HEK293 (cell line): Measurements from ENCODE around the gene CAPN5.

Source experiments
- CTCF ChIA-PET: fragments of 350-600 bp; formaldehyde crosslinking; extraction: SDS; loops from one replicate; lab custom pipeline; 2021; ENCODE audit warnings: antibody characterized with exemption; lab: Yijun Ruan, JAX
- POLR2A ChIA-PET: fragments of 300-600 bp; formaldehyde crosslinking; extraction: SDS; loops from one replicate; lab custom pipeline; 2020; ENCODE audit warnings: antibody characterized with exemption, inconsistent platforms; lab: Yijun Ruan, JAX
- H3K27ac ChIP-seq: fragments of 200-500 bp; sonication (Bioruptor generic); 2 replicates; pipeline ENCODE4 v1.5.1; 2014; ENCODE audit warnings: low read depth, low read length, control low read depth, inconsistent platforms; ENCODE audit errors: extremely low read depth
- H3K36me3 ChIP-seq, 2 experiments: fragments of 200-500 bp in 1 of 2; sonication (Bioruptor generic) in 1 of 2; 1 replicate in 1 of 2; 2 replicates in 1 of 2; pipeline ENCODE4 v1.5.1; 2014 to 2017; ENCODE audit warnings: inconsistent platforms in 2 of 2, low read length in 2 of 2; ENCODE audit not compliant: control insufficient read depth in 2 of 2, insufficient read depth in 1 of 2
- H3K4me1 ChIP-seq: fragments of 200-500 bp; sonication (Bioruptor generic); 2 replicates; pipeline ENCODE4 v1.5.1; 2014; ENCODE audit warnings: mild to moderate bottlenecking, low read length, inconsistent platforms; ENCODE audit not compliant: control insufficient read depth, insufficient read depth
- H3K4me3 ChIP-seq: 2 replicates; pipeline ENCODE4 v1.5.1; 2011; ENCODE audit warnings: low read depth, mild to moderate bottlenecking, control low read depth, low read length, moderate library complexity
- H3K9me3 ChIP-seq: fragments of 200-500 bp; sonication (Bioruptor generic); 2 replicates; pipeline ENCODE4 v1.5.1; 2014; ENCODE audit warnings: low read depth, low read length, inconsistent platforms; ENCODE audit not compliant: control insufficient read depth, insufficient read depth
- GLI2 ChIP-seq: fragments of 450-650 bp; formaldehyde crosslinking; IDR thresholded peaks from 2 replicates; pipeline ENCODE4; 2017; ENCODE audit warnings: missing biosample characterization, missing genetic modification characterization, low read depth, borderline replicate concordance
- INSM2 ChIP-seq: fragments of 450-650 bp; formaldehyde crosslinking; IDR thresholded peaks from 2 replicates; pipeline ENCODE4 v1.5.1; 2016; ENCODE audit warnings: missing biosample characterization, missing genetic modification characterization
- KLF16 ChIP-seq: fragments of 450-650 bp; formaldehyde crosslinking; IDR thresholded peaks from 2 replicates; pipeline ENCODE4 v1.5.1; 2017; ENCODE audit warnings: missing biosample characterization, missing genetic modification characterization
- KLF7 ChIP-seq: fragments of 450-650 bp; formaldehyde crosslinking; IDR thresholded peaks from 2 replicates; pipeline ENCODE4 v1.5.1; 2016; ENCODE audit warnings: missing biosample characterization, missing genetic modification characterization, borderline replicate concordance
- KLF9 ChIP-seq: fragments of 450-650 bp; formaldehyde crosslinking; IDR thresholded peaks from 2 replicates; pipeline ENCODE4 v1.5.1; 2016; ENCODE audit warnings: missing biosample characterization, missing genetic modification characterization, low read depth
- TCF7L2 ChIP-seq: IDR thresholded peaks from 2 replicates; pipeline ENCODE4 v1.6.1; 2011; ENCODE audit warnings: low read depth, mild to moderate bottlenecking, inconsistent platforms, low read length, moderate library complexity, borderline replicate concordance
- YY2 ChIP-seq: fragments of 450-650 bp; formaldehyde crosslinking; IDR thresholded peaks from 2 replicates; pipeline ENCODE4 v1.5.1; 2016; ENCODE audit warnings: missing biosample characterization, missing genetic modification characterization
- ZBTB17 ChIP-seq: fragments of 450-650 bp; formaldehyde crosslinking; IDR thresholded peaks from 2 replicates; pipeline ENCODE4 v1.5.1; 2016; ENCODE audit warnings: missing biosample characterization, missing genetic modification characterization
- ZNF16 ChIP-seq: fragments of 450-650 bp; formaldehyde crosslinking; IDR thresholded peaks from 2 replicates; pipeline ENCODE4 v1.5.1; 2016; ENCODE audit warnings: low read depth, missing biosample characterization, missing genetic modification characterization
- ZNF26 ChIP-seq: fragments of 450-650 bp; formaldehyde crosslinking; IDR thresholded peaks from 2 replicates; pipeline ENCODE4 v1.5.1; 2016; ENCODE audit warnings: missing biosample characterization, missing genetic modification characterization
- ZNF292 ChIP-seq: fragments of 450-650 bp; formaldehyde crosslinking; IDR thresholded peaks from 2 replicates; pipeline ENCODE4 v1.5.1; 2016; ENCODE audit warnings: low read depth, missing biosample characterization, missing genetic modification characterization, borderline replicate concordance
- ZNF473 ChIP-seq: fragments of 450-650 bp; formaldehyde crosslinking; IDR thresholded peaks from 2 replicates; pipeline ENCODE4 v1.5.1; 2017; ENCODE audit warnings: missing biosample characterization, missing genetic modification characterization
- ZNF521 ChIP-seq: fragments of 450-650 bp; formaldehyde crosslinking; IDR thresholded peaks from 2 replicates; pipeline ENCODE4 v1.5.1; 2017; ENCODE audit warnings: missing biosample characterization, mild to moderate bottlenecking, missing genetic modification characterization
- ZNF549 ChIP-seq: fragments of 450-650 bp; IDR thresholded peaks from 2 replicates; pipeline ENCODE4 v1.5.1; 2018; ENCODE audit warnings: missing biosample characterization, missing genetic modification characterization, mild to moderate bottlenecking, inconsistent platforms, moderate library complexity
- ZNF624 ChIP-seq: fragments of 450-650 bp; formaldehyde crosslinking; IDR thresholded peaks from 2 replicates; pipeline ENCODE4 v1.5.1; 2017; ENCODE audit warnings: missing biosample characterization, missing genetic modification characterization
- ZNF792 ChIP-seq: fragments of 450-650 bp; formaldehyde crosslinking; IDR thresholded peaks from 2 replicates; pipeline ENCODE4 v1.5.1; 2016; ENCODE audit warnings: missing biosample characterization, missing genetic modification characterization
- TF ChIP-seq, protein P1 (sequence below): fragments of 450-650 bp; formaldehyde crosslinking; IDR thresholded peaks from 2 replicates; pipeline ENCODE4 v1.5.1; 2017; ENCODE audit warnings: missing biosample characterization, missing genetic modification characterization
- TF ChIP-seq, protein P2 (sequence below): fragments of 450-650 bp; formaldehyde crosslinking; IDR thresholded peaks from 2 replicates; pipeline ENCODE4 v1.5.1; 2016; ENCODE audit warnings: missing biosample characterization, missing genetic modification characterization
- TF ChIP-seq, protein P3 (sequence below): fragments of 450-650 bp; formaldehyde crosslinking; IDR thresholded peaks from 2 replicates; pipeline ENCODE4 v1.5.1; 2017; ENCODE audit warnings: missing biosample characterization, missing genetic modification characterization

The CAPN5 gene

GRCh38 chr11:77094841-77095365 is 28.1 kb downstream of the CAPN5 start:
- TF ChIP-seq, protein P1, sequence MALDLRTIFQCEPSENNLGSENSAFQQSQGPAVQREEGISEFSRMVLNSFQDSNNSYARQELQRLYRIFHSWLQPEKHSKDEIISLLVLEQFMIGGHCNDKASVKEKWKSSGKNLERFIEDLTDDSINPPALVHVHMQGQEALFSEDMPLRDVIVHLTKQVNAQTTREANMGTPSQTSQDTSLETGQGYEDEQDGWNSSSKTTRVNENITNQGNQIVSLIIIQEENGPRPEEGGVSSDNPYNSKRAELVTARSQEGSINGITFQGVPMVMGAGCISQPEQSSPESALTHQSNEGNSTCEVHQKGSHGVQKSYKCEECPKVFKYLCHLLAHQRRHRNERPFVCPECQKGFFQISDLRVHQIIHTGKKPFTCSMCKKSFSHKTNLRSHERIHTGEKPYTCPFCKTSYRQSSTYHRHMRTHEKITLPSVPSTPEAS (tag by site-specific recombination) = no peak
- TF ChIP-seq KLF16 (no peak), ZNF521 (no peak), KLF7 (tag by site-specific recombination) (no peak), ZNF26 (tag by site-specific recombination) (no peak), ZNF292 (tag by site-specific recombination) (no peak), KLF9 (no peak), INSM2 (tag by site-specific recombination) (no peak), ZNF549 (tag by site-specific recombination) (no peak), ZNF792 (no peak), ZBTB17 (tag by site-specific recombination) (no peak), TCF7L2 (no peak), YY2 (no peak), GLI2 (no peak), ZNF624 (tag by site-specific recombination) (no peak), ZNF16 (tag by site-specific recombination) (no peak), ZNF473 (tag by site-specific recombination) (no peak)
- TF ChIP-seq, protein P2, sequence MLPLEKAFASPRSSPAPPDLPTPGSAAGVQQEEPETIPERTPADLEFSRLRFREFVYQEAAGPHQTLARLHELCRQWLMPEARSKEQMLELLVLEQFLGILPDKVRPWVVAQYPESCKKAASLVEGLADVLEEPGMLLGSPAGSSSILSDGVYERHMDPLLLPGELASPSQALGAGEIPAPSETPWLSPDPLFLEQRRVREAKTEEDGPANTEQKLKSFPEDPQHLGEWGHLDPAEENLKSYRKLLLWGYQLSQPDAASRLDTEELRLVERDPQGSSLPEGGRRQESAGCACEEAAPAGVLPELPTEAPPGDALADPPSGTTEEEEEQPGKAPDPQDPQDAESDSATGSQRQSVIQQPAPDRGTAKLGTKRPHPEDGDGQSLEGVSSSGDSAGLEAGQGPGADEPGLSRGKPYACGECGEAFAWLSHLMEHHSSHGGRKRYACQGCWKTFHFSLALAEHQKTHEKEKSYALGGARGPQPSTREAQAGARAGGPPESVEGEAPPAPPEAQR (tag by site-specific recombination) = no peak
- TF ChIP-seq, protein P3, sequence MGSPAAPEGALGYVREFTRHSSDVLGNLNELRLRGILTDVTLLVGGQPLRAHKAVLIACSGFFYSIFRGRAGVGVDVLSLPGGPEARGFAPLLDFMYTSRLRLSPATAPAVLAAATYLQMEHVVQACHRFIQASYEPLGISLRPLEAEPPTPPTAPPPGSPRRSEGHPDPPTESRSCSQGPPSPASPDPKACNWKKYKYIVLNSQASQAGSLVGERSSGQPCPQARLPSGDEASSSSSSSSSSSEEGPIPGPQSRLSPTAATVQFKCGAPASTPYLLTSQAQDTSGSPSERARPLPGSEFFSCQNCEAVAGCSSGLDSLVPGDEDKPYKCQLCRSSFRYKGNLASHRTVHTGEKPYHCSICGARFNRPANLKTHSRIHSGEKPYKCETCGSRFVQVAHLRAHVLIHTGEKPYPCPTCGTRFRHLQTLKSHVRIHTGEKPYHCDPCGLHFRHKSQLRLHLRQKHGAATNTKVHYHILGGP = no peak
- TF ChIP-seq, all 188 proteins: peak for 0
- no peaks in the 10 kb centered on the region for H3K4me1 ChIP-seq
- ChIA-PET CTCF (interaction anchor here (0.6 to 1.4 kb wide), 5 partner anchors 8 to 175 kb away, joined by 3 read pairs; partner anchors contain the start of gene OMP), POLR2A (no interaction called here)
- no peak overlapping the region for H3K4me3 ChIP-seq
- H3K9me3 ChIP-seq = no peaks in the 10 kb centered on the region
- H3K36me3 ChIP-seq = no peaks in the 10 kb centered on the region
- no peak overlapping the region for H3K27ac ChIP-seq
